ENCODE results near the gene FGF4. TPM values are rescaled to one million over a fixed set of nuclear protein-coding genes. Genes with fewer than 3 reads are reported as not detected.

The FGF4 gene, protein sequence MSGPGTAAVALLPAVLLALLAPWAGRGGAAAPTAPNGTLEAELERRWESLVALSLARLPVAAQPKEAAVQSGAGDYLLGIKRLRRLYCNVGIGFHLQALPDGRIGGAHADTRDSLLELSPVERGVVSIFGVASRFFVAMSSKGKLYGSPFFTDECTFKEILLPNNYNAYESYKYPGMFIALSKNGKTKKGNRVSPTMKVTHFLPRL
- not detected in 2 replicates for total RNA-seq

DNA sequence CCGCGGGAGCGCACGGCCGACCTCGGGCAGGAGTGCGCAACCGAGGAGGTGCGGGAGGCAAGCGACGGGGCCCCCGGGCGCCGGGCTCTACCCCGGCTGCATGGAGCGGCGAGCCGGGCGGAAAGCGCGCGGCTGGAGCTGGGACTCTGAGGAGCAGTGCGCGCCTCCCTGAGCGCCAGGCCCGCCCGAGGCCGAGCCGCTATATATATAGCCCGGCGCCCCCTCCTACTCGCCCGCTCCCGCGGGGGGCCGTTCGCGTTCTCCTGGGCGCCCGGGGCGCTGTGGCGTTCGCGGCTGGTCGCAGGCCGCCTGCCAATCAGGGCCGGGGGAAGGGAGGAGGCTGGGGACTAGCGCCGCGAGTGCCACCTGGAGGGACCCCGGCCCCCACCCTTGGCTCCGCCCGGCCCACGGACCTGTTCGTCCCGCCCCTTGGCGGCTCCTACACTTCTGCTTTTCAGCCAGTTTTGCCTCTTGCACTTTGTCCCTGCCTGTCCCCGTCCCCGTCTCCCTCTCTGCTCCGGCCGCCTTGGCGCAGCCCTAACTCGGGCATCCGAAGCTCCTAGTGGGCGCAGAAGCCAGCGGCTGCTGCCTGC, at the start of gene FGF4:
FGF4 (minus strand) TSS at position 179 of the 593 bp plus-strand sequence. CDS start 257 bp downstream, outside the sequence.
- TF ChIP-seq, protein P1, sequence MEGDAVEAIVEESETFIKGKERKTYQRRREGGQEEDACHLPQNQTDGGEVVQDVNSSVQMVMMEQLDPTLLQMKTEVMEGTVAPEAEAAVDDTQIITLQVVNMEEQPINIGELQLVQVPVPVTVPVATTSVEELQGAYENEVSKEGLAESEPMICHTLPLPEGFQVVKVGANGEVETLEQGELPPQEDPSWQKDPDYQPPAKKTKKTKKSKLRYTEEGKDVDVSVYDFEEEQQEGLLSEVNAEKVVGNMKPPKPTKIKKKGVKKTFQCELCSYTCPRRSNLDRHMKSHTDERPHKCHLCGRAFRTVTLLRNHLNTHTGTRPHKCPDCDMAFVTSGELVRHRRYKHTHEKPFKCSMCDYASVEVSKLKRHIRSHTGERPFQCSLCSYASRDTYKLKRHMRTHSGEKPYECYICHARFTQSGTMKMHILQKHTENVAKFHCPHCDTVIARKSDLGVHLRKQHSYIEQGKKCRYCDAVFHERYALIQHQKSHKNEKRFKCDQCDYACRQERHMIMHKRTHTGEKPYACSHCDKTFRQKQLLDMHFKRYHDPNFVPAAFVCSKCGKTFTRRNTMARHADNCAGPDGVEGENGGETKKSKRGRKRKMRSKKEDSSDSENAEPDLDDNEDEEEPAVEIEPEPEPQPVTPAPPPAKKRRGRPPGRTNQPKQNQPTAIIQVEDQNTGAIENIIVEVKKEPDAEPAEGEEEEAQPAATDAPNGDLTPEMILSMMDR (IDR thresholded peaks at IDR 0.05) = no peak
- no peaks in the 10 kb centered on the region for H3K9me3 Mint-ChIP-seq
- POLR2A ChIA-PET = no interaction called here
- ATAC-seq (ENCODE audit: low read depth) (no peak), DNase-seq (no peak)
- CTCF ChIA-PET = no interaction called here
- H3K27me3 Mint-ChIP-seq = peaks cover 40% of the 10 kb centered on the region
- H3K27ac Mint-ChIP-seq = no peak within 1 kb of the TSS
- no peaks in the 10 kb centered on the region for H3K36me3 Mint-ChIP-seq (ENCODE audit: low read depth)
- intact Hi-C loops (cut with micrococcal nuclease) = no loop called here
- H3K4me1 Mint-ChIP-seq = no peaks in the 10 kb centered on the region
- no peak within 1 kb of the TSS for H3K4me3 Mint-ChIP-seq

DNA sequence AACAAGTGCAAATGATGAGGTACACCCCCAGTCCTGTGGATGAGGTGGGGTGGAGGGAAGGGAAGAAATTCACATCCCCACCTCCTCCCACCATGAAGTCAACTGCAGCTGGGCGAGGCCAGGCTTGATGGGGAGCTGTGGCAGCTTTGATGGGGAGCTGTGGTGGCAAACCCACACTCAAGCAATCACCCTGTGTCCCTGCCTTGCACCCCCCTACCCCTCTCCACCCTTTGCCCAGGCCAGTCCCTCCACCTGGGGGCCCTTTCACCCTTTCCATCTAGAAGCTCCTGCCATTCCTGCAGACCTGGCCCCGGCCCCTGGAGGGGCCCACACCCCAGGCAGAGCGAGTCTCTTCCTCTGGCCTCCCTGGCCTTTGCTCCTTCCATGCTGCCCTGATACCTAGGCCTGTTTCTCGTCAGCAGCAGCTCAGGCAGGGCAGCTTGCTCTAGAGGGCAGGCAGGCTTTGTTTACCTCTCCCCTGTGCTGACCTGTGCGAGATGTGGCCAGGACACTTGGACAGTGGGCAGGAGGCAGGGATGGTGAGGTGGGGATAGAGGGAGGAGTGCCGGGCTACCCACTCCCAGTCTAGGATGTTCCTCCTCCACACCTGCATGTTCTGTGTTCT, 48.6 kb upstream of the FGF4 start:
- Mint-ChIP-seq H3K9me3 (no peaks in the 10 kb centered on the region), H3K4me1 (no peaks in the 10 kb centered on the region), H3K4me3 (no peak overlapping the region), H3K27ac (no peak overlapping the region), H3K27me3 (peaks cover 24% of the 10 kb centered on the region), H3K36me3 (ENCODE audit: low read depth) (no peaks in the 10 kb centered on the region)
- TF ChIP-seq, protein P1 (IDR thresholded peaks at IDR 0.05) = no peak
- ChIA-PET POLR2A (no interaction called here), CTCF (no interaction called here)
- ATAC-seq (ENCODE audit: low read depth) (no peak), DNase-seq (no peak)
- intact Hi-C loops (cut with micrococcal nuclease) = no loop called here

DNA sequence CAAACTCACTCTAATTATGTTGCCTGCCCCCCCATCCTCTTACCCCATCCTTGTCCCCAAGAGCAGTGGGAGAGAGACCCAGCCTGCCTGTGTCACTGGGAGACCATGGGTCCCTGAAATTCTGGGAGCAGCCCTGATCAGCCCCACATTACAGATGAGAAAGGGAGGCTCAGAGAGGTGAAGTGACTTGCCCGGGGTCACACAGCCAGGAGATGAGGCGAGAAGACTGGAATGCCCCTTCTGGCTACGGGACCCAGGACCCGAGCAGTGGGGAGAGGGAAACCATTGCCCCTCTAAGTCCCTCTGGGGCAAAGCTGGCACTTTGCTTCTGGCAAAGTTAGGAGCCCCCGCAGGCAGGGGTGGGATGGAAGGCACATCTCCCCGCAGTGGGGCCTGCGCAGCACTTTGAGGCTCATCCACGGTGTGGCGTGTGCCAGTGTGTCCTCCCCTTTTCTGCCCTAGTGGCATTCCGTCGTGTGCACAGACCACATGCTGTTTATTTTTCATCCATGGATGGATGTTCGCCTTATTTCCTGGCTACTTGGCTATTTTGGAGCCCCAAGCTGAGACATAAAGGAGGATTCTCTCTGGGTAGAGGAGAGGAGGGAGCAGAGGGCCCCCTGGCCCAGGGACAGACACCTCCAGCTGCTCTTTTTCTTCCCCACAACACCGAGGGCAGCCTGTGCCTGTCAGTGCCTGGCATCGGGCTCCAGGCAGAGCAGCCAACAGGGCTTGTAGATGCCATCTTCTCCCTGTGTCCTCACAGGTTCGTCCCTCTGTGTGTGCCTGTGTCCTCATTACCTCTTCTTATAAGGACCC, 47.7 kb upstream of the FGF4 start:
- no peak for DNase-seq
- no peak for ATAC-seq (ENCODE audit: low read depth)
- CTCF ChIA-PET = no interaction called here
- no peaks in the 10 kb centered on the region for H3K4me1 Mint-ChIP-seq
- POLR2A ChIA-PET = no interaction called here
- intact Hi-C loops (cut with micrococcal nuclease) = no loop called here
- no peaks in the 10 kb centered on the region for H3K9me3 Mint-ChIP-seq
- TF ChIP-seq, protein P1 (IDR thresholded peaks at IDR 0.05) = no peak
- H3K27ac Mint-ChIP-seq = no peak overlapping the region
- H3K36me3 Mint-ChIP-seq (ENCODE audit: low read depth) = no peaks in the 10 kb centered on the region
- H3K4me3 Mint-ChIP-seq = no peak overlapping the region
- H3K27me3 Mint-ChIP-seq = peaks cover 24% of the 10 kb centered on the region

- no peak overlapping the region for H3K27ac Mint-ChIP-seq
- ATAC-seq (ENCODE audit: low read depth) = no peak
- no peak for DNase-seq
- intact Hi-C loops (cut with micrococcal nuclease) = no loop called here
- TF ChIP-seq, protein P1 (IDR thresholded peaks at IDR 0.05) = no peak
- no peaks in the 10 kb centered on the region for H3K36me3 Mint-ChIP-seq (ENCODE audit: low read depth)
- ChIA-PET CTCF (no interaction called here), POLR2A (no interaction called here)
- H3K4me3 Mint-ChIP-seq = no peak overlapping the region
- H3K9me3 Mint-ChIP-seq = no peaks in the 10 kb centered on the region
- H3K27me3 Mint-ChIP-seq = peaks cover 26% of the 10 kb centered on the region
- H3K4me1 Mint-ChIP-seq = no peaks in the 10 kb centered on the region
Observed at GRCh38 chr11:69821511-69822040, 46.4 kb upstream of the FGF4 start.

Measured in activated B cell treated with CpG ODN at 0.5 μM for 24 hours (primary cell).